Measurements from ENCODE around the gene VWC2L.

VWC2L gene

DNA sequence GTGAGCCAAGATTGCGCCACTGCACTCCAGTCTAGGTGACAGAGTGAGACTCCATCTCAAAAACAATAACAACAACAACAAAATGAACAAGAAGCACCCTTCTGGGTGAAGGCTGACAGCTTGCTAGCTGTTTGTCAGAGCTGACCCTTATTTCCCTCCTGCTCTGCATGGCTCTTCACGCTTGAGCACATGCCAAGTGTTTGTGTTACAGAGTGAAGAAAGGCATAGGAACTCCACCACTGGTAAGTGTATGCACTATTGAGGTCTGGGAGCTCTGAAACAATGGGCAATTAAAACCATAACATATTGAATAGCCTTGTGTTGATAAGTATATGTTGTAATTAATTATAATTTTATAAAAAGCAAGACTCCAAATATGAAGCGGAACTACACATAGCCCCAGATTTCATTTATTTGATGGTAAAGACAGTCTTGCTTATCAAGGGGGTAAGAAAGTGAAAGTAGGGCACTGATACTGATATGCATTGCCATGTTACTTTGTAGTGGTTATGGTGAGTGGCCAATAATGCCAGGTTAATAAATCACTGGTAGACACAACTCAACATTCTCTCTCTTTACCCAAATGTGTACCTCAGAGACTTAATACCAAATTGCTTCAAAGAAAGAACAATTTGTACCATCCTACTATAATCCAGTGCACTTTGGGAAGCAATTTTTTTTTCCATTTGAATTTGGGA, 163.4 kb downstream of the VWC2L start:
- peaks cover 13% of the 10 kb centered on the region for H3K27me3 Mint-ChIP-seq
- H3K4me1 Mint-ChIP-seq (ENCODE audit: low read depth), result peaks cover 9% of the 10 kb centered on the region
- DNase-seq, result no peak
- no peak overlapping the region for H3K27ac Mint-ChIP-seq
- no peak overlapping the region for H3K4me3 Mint-ChIP-seq
- H3K9me3 Mint-ChIP-seq, result no peaks in the 10 kb centered on the region
- H3K36me3 Mint-ChIP-seq (ENCODE audit: low read depth), result no peaks in the 10 kb centered on the region

DNA sequence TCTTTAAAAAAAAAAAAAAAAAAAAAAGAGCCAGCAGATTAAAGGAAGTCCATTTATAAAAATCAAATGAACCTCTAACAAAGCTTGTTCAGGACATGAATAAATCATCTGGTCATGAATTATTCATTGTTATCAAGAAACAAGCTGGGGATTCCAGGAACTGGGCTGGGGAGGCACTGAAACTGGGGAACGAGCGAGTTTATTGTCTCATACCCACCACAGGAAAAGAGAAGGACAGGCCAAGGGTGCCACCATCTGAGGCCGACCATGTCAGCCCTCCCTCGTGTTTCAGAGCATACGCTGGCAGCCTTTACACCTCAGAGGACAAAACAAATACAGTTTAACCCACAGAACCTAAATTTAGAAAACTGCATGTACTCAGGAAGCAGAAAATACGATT, 164.2 kb downstream of the VWC2L start:
- Mint-ChIP-seq H3K27me3 (peaks cover 8% of the 10 kb centered on the region), H3K4me1 (ENCODE audit: low read depth) (peaks cover 9% of the 10 kb centered on the region), H3K36me3 (ENCODE audit: low read depth) (no peaks in the 10 kb centered on the region), H3K9me3 (no peaks in the 10 kb centered on the region), H3K27ac (no peak overlapping the region), H3K4me3 (no peak overlapping the region)
- DNase-seq, result no peak

DNA sequence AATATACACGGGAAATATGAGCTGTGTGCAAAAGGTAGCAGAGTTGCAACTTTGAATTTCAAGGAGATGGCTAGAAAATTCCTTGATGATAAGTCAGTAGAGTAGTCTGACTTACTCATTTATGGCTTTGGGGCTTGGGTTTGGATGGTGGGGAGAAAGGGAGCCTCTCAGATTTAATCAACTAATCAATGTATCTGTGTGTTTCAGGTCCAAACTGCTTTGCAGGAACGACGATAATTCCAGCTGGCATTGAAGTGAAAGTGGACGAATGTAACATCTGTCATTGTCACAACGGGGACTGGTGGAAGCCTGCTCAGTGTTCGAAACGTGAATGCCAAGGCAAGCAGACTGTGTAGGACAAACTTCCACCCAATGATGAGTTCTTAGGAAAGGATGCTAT, 164.6 kb downstream of the VWC2L start:
- Mint-ChIP-seq H3K9me3 (no peaks in the 10 kb centered on the region), H3K4me1 (ENCODE audit: low read depth) (peaks cover 9% of the 10 kb centered on the region), H3K27ac (no peak overlapping the region), H3K27me3 (peaks cover 8% of the 10 kb centered on the region), H3K36me3 (ENCODE audit: low read depth) (no peaks in the 10 kb centered on the region), H3K4me3 (no peak overlapping the region)
- DNase-seq, result no peak

DNA sequence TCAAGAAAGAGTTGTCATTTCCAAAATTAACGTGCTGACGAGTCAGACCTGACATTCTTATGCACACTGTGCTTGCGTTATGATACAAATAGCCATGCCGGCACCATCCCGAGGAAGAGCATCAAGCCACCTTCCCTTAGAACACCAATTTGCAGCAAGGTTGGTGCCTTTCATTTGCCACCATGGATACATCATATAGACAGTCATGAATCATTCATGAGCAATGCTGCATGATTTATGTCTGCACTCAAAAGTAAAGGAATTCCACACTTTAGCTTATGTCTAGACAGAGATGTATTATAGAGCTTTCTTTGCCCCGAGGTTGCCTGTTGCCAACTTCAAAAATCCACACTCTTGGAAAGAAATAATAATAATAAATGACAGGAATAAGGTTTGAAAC, 166.9 kb downstream of the VWC2L start:
- no peak overlapping the region for H3K27ac Mint-ChIP-seq
- no peaks in the 10 kb centered on the region for H3K9me3 Mint-ChIP-seq
- peaks cover 9% of the 10 kb centered on the region for H3K4me1 Mint-ChIP-seq (ENCODE audit: low read depth)
- no peak overlapping the region for H3K4me3 Mint-ChIP-seq
- no peaks in the 10 kb centered on the region for H3K36me3 Mint-ChIP-seq (ENCODE audit: low read depth)
- no peak for DNase-seq
- H3K27me3 Mint-ChIP-seq, result peaks cover 8% of the 10 kb centered on the region

DNA sequence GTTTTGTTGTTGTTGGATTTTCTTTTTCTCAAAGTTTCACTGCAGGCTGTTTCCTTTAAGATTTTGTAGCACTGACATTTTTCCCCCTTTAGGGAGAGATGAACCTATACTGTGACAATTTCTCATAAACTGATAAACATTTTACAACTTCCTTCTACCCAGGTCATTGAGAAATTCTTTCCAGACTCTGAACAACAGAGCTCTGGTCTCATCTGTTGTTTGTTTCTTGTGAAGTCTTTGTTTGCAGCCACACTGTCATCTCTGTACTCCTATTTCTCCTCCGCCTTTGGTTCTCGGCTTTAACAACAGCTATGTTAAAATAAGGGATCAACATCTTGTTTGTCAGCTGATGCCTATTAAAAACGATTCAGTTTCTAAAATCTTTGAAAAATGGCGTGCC, 167.6 kb downstream of the VWC2L start:
- Mint-ChIP-seq H3K9me3 (no peaks in the 10 kb centered on the region), H3K4me3 (no peak overlapping the region), H3K36me3 (ENCODE audit: low read depth) (no peaks in the 10 kb centered on the region), H3K4me1 (ENCODE audit: low read depth) (peaks cover 9% of the 10 kb centered on the region), H3K27ac (no peak overlapping the region), H3K27me3 (peaks cover 8% of the 10 kb centered on the region)
- DNase-seq, result no peak

DNA sequence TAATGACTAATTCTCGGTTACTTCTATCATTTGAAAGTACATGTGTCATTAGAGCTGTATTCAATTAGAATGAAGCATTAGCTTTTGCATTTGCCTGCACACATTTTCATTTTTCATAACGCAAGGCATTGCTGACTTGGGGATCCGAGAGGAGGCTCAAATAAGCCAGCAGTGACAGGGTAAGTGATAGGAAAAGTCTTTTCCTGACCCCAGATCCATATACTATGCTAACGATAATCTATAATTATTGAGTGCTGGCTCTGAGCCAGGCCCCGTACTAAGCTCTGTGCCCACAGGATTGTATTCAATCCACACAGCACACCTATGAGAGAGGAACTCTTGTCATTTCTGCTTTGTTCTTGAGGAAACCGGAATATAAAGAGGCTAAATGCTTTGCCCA, 168.2 kb downstream of the VWC2L start:
- Mint-ChIP-seq H3K27ac (no peak overlapping the region), H3K9me3 (no peaks in the 10 kb centered on the region), H3K36me3 (ENCODE audit: low read depth) (no peaks in the 10 kb centered on the region), H3K4me3 (no peak overlapping the region), H3K27me3 (peaks cover 8% of the 10 kb centered on the region), H3K4me1 (ENCODE audit: low read depth) (peaks cover 9% of the 10 kb centered on the region)
- DNase-seq, result no peak

DNA sequence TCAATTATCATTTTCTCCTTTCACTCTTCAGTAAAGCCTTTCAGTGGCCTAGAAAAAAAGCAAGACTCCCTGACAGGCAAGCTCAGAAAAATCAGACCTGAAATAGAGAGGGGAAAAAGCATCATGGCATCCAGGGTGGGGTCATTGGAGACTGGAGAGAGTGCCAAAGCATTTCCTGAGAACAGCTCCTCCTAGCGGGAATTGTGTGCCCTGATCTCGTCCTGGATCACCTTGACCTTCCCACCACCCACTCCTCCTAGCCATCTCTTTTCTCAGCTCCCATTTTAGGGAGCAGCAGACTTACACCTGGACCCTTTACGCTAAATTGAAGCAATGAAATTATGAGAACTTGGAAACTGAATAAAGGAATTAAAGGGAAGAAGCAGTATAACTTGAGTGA, 176.6 kb downstream of the VWC2L start:
- Mint-ChIP-seq H3K36me3 (ENCODE audit: low read depth) (no peaks in the 10 kb centered on the region), H3K4me1 (ENCODE audit: low read depth) (no peaks in the 10 kb centered on the region), H3K27me3 (no peaks in the 10 kb centered on the region), H3K9me3 (no peaks in the 10 kb centered on the region), H3K27ac (no peak overlapping the region), H3K4me3 (no peak overlapping the region)
- no peak for DNase-seq

DNA sequence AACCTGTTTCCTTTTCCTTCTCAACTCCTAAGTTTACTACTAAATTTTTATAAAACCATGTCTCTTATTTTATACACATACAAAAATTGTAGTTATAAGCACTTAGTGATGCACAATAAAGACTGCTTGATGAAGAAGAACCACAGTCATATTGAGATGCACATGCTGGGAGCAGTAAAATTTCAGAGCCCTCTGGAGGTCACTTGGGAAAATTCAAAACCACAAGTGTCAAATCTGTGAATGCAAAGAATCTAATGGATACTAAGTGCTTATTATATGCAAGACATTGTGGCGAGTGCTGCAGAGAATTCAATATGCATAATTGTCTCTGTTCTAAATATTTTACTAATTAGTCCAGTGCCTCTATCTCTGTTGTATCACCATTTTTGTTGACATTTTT, 180.5 kb downstream of the VWC2L start:
- Mint-ChIP-seq H3K4me3 (no peak overlapping the region), H3K27ac (no peak overlapping the region), H3K36me3 (ENCODE audit: low read depth) (no peaks in the 10 kb centered on the region), H3K27me3 (no peaks in the 10 kb centered on the region), H3K9me3 (no peaks in the 10 kb centered on the region), H3K4me1 (ENCODE audit: low read depth) (no peaks in the 10 kb centered on the region)
- DNase-seq, result no peak

DNA sequence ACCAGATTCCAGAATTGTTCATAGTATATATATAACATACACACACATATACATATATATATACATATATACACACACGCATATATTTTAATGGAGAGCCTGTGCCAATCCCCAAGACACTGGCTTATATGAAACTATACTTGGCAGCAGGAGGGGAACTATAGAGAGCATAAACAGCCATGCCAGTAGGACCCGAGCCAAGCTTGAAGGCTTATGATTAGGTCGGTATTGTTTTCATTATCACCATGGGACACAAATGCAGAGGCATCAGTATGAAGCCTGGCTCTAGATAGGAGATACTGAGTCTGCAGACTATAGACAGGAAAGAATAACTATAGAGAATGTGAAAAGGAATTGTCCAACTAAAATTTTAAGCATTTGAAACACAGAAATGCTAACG, 181.2 kb downstream of the VWC2L start:
- Mint-ChIP-seq H3K27me3 (no peaks in the 10 kb centered on the region), H3K4me3 (no peak overlapping the region), H3K4me1 (ENCODE audit: low read depth) (no peaks in the 10 kb centered on the region), H3K36me3 (ENCODE audit: low read depth) (no peaks in the 10 kb centered on the region), H3K27ac (no peak overlapping the region), H3K9me3 (no peaks in the 10 kb centered on the region)
- DNase-seq, result no peak

DNA sequence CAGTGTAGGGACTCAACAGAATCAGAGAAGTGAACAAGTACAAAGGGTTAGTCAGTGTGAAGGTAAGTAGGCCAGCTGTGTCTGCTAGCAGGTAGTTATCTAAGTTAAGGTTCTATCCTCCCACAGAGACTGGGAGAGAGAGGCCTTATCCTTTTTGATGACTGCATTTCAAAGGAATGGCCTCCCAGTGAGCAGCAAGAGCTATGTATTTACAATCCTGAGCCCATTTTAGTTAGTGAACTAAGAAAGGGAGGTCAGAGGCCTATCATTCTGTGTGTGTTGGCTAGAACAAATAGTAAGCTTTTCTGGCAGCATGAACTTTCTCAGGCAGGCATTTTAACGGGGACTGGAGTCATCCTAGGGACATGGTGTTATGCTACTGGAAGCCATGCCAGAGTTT, 182.9 kb downstream of the VWC2L start:
- no peaks in the 10 kb centered on the region for H3K4me1 Mint-ChIP-seq (ENCODE audit: low read depth)
- H3K36me3 Mint-ChIP-seq (ENCODE audit: low read depth), result no peaks in the 10 kb centered on the region
- DNase-seq, result no peak
- no peak overlapping the region for H3K4me3 Mint-ChIP-seq
- H3K27me3 Mint-ChIP-seq, result no peaks in the 10 kb centered on the region
- H3K9me3 Mint-ChIP-seq, result no peaks in the 10 kb centered on the region
- H3K27ac Mint-ChIP-seq, result no peak overlapping the region

DNA sequence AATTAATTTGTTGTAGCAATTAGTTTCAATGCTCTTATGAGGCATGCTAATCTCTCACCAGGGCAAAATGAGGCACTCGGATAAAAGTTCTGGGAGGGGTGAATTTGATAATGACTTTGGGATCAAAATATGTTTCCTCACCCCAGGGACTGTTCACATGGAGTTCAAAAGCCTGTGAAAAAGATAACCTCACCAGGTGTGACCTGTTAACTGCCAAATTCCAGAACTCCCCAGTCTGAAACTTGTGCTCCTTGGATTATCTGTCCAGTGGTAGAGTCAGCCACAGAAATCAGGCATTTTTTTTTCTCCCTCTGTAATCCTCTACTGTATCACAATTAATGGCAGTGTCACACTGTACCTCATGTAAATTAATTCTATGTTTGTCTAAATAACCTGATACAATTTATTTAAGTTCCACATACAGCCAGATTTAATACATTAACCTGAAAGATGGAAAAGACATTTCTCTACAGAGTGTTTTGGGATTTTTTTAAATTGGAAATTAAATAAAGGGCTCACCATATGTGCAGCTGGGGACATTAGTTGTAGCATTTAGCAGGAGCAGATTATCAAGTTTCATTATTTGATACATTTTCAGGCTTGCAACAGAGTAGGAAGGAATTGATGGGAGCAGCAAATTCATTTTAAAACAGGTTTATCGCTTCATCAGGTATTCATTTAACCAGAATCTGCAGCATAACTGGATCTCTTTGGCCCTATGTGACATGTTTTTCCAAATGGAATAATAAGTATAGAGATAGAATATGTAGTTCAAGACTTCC, 191.2 kb downstream of the VWC2L start:
- Mint-ChIP-seq H3K36me3 (ENCODE audit: low read depth) (no peaks in the 10 kb centered on the region), H3K9me3 (no peaks in the 10 kb centered on the region), H3K27ac (no peak overlapping the region), H3K4me3 (no peak overlapping the region), H3K4me1 (ENCODE audit: low read depth) (no peaks in the 10 kb centered on the region), H3K27me3 (no peaks in the 10 kb centered on the region)
- DNase-seq, result no peak

DNA sequence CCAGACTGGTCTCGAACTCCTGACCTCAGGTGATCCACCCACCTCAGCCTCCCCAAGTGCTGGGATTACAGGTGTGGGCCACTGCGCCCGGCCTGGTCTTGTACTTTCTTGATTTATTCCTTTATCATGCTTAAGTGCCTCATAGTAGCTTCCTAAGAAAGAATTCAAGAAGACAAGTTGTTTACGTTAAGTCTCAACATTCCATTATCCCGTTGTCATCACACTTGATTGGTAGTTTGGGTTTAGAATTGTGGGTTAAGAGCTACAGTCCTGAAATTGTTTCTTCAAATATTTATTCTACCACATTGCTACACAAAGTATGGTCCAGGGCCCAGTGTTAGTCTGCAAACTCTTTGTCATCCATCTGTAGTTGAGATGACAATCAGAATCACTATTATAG, 194.0 kb downstream of the VWC2L start:
- Mint-ChIP-seq H3K27ac (no peak overlapping the region), H3K9me3 (no peaks in the 10 kb centered on the region), H3K27me3 (peaks cover under 1% of the 10 kb centered on the region), H3K4me1 (ENCODE audit: low read depth) (no peaks in the 10 kb centered on the region), H3K4me3 (no peak overlapping the region), H3K36me3 (ENCODE audit: low read depth) (no peaks in the 10 kb centered on the region)
- no peak for DNase-seq

DNA sequence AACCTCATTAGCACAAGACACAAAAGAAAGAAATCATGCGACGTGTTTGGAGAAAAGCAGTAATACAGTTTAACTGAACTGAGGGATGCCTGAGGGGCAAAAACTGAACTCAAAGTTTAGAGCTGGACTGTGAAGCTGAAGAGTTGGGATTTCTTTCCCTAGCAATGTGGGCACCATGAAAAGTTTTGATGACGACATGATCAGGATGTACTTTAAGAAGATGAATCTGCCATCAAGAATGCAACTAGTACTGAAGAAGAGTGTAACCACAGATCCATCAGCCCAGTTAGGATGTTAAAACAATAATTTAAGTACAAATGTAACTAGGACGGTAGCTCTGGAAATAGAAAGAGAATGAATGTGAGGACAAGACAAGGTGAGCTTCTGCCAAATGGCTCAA, 196.2 kb downstream of the VWC2L start:
- Mint-ChIP-seq H3K9me3 (no peaks in the 10 kb centered on the region), H3K36me3 (ENCODE audit: low read depth) (no peaks in the 10 kb centered on the region), H3K4me3 (no peak overlapping the region), H3K27me3 (peaks cover 5% of the 10 kb centered on the region), H3K4me1 (ENCODE audit: low read depth) (no peaks in the 10 kb centered on the region), H3K27ac (no peak overlapping the region)
- DNase-seq, result no peak

DNA sequence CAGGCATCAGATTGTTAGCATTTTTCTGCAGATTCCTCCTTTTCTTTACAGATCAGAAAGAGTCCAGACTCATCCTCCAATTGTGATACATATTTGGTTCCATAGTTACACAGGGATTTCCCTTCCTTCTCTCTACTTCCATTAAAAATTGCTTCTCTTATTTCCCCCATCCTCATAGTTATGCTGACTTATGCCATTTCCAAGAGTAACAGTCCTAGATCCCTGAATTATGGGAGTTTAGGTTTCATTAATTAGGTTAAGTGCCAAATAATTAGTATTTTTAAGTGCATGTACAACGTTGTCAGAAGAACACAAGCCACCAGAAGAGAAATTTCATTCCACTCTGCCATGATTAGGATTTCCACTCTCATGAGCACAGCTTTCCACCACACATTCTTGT, 200.2 kb downstream of the VWC2L start:
- Mint-ChIP-seq H3K27me3 (peaks cover 5% of the 10 kb centered on the region), H3K9me3 (no peaks in the 10 kb centered on the region), H3K4me1 (ENCODE audit: low read depth) (no peaks in the 10 kb centered on the region), H3K27ac (no peak overlapping the region), H3K4me3 (no peak overlapping the region), H3K36me3 (ENCODE audit: low read depth) (no peaks in the 10 kb centered on the region)
- no peak for DNase-seq

DNA sequence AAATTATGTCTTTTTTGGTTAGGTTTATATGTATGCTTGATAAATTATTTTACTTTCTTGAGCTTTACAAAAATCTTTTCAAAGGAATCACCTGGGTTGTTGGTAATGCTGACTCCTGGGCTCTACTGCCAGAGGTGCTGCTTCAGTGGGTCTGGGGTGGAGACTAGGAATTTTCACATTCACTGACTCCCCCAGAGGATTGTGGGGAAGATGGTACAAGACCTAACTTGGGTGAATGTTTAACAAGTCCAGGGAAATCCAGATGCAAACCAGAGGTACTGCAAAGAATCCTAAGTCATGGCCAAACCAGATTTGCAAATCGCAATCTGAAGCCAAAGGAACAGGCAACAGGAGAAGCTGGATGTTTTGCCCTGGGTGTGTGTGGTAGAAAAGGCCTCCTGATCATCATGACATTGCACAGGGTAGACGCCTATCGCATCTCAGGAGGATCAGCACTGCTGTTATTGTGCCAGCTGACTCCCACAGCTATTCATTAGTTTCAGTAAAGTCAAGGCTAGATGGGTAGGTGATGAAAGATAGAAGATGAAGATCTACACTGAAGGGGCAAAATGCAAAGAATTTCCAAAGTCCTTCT, 213.4 kb downstream of the VWC2L start:
- no peak for DNase-seq
- Mint-ChIP-seq H3K36me3 (ENCODE audit: low read depth) (no peaks in the 10 kb centered on the region), H3K27ac (no peak overlapping the region), H3K4me3 (no peak overlapping the region), H3K9me3 (no peaks in the 10 kb centered on the region), H3K27me3 (no peaks in the 10 kb centered on the region), H3K4me1 (ENCODE audit: low read depth) (no peaks in the 10 kb centered on the region)
